Umbilical cord (tissue), 2 donors: ENCODE results near the gene NXPH1. TPM values are rescaled to one million over a fixed set of nuclear protein-coding genes. Genes with fewer than 3 reads are reported as not detected.

Experiments used
- DNase-seq: peaks from one replicate; pipeline ENCODE4 v3.0.0-alpha.2; 2015; ENCODE audit warnings: low spot score
- total RNA-seq: library from RNA; depleted of rRNA; stranded (reverse); fragments of >200 nt; gene quantifications from one replicate; pipeline ENCODE4 v1.2.3, GENCODE V29; 2014; ENCODE audit warnings: low replicate concordance; ENCODE audit not compliant: insufficient read depth

NXPH1 gene
- not detected for total RNA-seq

DNA sequence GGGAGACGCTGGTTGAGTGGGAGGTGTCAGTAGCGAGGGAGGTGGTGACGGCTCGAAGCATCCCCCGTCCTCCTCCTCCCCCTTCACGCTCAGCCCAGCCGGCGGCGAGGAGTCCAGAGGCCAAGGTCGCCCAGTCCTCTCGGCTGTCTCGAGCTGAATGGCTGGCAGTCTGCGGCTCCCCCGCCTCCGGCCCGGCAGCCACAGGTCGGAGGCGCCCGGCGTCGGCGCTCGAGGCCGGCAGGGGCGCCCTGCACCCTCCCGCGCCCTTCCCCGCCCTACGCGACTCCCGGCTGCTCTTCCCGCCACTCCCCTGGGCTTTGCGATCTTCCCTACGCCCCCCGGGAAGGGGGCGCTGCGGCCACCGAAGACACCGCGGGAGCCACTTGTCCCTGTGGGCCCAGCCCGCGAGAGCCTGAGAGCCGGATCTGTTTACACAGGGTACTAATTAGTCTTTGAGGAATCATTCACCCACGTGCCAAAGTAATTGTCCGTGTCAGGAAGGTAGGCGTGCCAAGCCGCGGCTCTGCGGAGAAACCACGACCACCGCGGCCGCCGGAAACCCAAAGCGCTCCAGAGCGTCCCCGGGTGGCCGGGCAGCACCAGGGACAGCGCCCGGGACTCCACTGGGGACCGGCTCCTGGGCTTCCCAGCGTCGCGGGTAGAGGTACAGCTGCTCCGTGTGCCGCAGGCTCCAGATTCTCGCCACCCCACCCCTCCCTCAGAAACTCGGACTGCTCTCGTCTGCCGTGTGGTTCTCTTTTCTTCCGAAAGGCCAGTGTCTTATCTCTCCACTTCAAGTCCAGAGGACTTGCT is at the start of gene NXPH1:
Gene NXPH1, plus strand, starts transcription at position 133 of the 813 bp plus-strand sequence.
- DNase-seq = peak; percentile 9

DNA sequence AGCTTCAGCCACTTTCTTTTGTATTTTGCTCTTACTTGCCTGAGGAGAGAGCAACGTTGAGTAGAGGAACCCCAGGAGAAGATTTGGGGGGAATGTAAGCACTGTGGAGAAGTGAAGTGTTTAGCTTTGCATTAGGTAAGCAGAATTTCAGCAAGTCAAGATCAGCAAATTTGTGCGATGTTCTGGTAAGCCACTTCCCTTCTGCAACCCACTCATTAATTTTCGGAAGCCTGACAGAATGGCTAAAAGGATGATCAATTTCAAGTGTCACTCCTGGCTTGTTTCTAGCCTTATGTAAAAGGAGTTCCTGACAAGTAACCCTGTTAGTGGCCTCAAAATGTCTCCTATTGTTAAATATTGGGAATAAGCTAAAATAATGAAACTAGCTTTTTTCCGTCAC is 48.5 kb upstream of the NXPH1 start:
- DNase-seq = no peak

DNA sequence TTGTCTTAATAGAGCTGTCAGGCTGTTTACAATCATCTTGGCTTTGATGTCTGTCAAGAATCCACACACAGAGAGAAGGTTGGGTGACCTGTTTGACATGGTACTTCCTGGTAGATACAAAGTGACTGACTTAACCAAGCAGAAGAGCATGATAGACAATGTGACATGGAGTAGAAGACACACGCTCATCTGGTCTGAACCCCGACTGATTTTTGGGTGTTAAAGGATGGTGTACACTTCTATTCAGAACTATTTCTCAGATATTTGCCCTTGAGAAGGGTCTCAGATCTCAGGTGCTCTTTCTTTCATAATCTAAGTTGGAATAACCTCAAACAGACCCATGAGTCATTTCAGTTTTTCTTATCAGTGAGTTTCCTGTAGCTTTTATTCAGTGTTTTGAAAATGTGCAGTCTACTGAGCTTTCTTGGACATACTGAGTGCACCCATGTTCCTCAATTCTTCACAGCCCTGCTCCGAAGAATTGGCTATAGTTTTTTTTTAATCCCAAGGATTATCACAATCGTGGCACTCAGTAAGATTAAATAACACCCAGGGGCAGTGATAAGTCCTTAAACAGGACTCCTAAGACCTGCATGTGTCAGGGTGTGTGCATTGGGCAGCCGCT is 46.4 kb upstream of the NXPH1 start:
- DNase-seq = peak; percentile 16

DNA sequence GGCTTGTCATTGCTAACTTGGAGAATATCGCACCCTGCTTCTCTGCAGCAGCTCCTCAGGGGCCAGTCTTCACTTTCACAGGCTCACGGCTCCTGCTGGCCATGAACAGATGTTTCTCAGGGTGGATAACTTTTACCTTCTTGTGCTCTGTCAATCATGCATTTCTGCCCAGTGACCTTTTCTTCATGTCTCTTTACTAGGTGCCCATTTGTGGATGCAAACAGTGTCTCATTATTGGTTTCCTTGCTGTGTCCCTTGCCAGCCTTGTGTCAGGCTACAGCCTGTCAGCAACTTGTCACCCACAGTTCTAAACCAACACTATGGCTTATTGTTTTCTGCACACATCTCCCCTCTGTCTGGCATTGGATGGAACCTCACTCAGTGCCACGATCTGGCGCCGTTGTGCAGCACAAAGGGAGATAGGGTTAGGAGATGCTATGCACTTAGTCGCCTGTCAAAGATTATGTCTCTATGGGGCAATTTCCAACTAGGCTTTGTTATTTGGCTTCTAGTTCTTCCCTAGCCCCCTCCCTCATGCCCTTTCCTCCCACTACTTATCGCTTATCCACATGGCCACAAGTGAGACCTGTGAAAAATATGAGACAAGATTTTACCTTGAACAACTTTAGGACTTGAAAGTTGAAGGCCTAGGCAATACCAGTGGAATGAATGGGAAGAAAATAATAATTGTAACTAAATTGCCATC is 45.7 kb upstream of the NXPH1 start:
- no peak for DNase-seq

DNA sequence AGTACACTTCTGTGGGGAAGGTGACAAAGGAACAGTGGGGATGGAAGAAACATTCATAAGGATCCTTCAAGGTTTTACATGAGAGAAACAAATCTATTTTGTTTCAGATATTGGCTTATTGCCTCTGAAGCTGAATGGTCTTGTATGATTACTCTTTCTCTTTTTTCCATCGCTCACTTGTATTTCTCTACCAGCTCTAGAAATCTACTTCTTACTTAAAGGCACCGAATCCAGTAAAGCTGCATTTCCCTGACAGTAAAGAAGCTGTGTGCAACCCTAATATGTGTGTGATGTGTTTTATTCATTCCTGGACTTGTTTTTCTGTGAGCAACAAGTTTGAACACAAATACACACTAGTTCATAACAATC is 45.2 kb upstream of the NXPH1 start:
- no peak for DNase-seq

DNA sequence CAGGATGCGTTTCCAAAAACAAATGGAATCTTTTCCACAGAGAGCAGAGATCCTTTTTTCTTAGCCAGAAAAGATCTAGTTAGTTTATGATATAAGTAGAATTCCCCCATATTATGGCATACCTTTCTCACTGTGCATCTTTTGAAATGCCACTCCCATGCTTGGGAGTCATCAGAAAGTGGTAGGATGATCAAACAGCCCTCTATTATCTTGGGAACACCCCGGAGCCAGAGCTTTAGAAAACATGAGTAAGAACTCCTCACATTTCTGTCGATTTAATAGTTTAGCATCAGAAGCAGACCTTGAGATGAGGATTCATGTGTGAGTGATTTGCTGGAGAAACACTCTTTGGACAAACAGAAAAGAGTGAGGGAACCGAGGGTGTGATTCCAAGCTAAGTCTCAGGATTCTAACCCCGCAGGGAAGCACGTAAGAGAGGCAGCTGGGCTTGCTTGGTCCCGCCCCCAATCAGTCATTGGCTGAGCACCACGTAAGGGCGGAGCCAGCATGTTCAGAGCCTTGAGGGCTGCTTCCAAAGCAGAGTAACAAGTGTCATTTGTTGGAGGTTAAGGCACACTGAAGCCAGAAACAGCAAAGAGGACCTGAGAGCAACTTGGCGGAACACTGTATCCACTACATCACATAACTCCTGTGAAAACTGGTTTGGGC is 43.7 kb upstream of the NXPH1 start:
- DNase-seq = peak; percentile 18

DNA sequence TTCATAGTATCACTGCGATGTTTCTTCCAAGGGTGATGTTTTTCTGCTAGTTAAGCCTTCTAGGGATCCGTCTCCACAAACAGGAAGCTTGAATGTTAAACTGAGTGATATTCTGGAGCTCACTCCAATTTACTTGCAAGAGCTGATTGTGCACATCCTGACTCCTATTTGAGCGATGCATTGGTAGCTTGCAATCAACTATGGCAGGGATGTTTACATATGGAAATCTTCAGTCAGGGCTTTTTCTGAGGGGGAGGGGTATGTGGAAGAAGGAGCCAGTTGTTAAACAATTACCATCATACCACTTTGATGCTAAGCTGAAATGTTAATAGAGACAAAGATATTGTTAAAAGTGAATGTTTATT is 43.2 kb upstream of the NXPH1 start:
- DNase-seq = no peak

DNA sequence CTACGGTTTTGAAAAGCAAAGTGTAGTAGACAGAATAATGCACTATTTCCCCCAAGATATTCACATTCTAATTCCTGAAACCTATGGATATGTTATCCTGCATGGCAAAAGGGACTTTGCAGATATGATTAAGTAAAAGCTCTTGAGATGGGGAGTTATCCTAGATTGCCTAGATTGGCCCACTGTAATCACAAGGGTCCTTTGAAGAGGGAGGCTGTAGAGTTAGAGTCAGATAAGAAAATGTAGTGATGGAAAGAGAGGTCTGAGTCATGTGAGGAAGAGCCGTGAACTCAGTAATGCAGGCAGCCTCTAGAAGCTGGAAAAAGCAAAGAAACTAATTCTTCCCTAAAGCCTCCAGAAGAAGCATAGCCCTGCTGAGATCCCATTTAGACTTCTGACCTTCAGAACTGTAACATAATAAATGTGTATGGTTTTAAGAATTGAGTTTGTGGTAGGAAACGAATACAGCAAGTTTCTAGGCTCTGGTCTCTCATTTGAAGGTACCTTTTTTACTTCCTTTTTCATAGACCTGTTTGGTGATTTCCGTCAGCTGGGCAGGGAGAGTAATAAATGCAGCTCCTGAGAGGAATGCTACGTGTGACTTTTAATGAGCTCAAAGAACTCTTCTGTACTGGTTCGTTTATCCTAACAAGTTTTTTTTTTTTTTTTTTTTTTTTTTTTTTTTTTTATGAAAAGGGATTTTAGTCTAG is 41.9 kb upstream of the NXPH1 start:
- peak; percentile 94 for DNase-seq

DNA sequence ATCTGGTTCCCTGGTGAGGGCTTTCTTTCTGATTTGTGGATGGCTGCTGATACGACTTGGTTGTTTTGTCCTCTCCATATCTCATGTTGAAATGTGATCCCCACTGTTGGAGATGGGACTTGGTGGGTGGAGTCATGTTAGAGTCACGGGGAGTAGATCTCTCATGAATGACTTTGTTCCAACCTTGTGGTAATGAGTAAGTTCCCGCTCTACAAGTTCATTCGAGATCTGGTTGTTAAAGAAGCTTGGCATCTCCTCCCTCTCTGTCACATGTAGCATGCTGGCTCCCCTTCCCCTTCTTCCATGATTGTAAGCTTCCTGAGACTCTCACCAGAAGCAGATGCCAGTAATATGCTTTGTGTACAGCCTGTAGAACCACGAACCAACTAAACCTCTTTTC is 37.1 kb upstream of the NXPH1 start:
- DNase-seq = no peak

DNA sequence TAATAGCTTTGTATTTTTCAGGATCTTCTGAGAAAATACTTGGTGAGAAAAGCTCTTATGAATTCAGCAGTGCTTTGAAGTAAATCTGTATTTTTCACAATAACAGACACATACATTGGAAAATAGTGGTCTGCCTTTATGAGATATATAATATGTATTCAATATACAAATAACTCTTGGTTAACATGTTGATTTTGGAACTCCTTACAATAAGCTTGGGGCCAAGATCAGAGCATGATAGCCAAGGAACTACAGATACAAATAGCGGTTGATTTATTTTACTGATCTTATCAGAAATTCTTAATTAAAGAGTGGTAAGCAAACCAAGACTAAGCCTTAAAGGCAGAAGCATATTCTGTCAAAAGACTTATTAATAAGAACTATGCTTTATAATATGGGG is 24.5 kb upstream of the NXPH1 start:
- DNase-seq = no peak

DNA sequence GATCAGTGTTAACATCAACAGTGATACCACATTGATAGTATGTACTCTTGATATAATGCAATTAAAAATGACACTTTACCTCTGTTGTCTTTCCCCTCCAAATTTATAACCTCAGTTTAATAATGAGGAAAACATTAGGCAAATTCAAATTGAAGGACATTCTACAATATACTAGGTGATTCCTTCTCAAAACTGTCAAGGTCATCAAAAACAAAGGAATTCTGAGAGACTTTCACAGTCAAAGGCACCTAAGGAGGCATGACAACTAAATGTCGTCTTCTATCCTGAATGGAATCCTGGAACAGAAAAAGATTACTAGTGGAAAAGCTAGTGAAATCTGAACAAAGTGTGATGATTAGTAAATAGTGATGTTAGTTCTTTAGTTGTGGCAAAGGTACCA is 22.3 kb upstream of the NXPH1 start:
- DNase-seq = no peak

DNA sequence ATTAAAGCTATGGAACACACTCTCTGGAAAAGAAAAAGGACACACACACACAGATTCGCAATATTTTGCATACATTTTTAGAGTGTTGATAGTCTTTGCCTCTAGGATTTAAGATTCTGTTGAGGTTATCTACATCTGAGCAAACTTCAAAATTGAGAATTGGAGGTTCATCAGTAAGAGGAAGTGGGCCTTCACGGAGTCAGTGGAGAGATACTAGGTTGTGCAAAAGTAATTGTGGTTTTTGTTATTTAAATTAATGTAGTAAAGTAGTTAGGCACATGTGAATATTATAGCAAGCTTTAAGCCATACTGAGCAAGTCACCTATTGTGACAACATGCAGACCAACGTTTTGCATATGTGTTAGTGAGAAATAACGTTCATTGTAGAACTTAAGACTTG is 19.8 kb upstream of the NXPH1 start:
- no peak for DNase-seq

DNA sequence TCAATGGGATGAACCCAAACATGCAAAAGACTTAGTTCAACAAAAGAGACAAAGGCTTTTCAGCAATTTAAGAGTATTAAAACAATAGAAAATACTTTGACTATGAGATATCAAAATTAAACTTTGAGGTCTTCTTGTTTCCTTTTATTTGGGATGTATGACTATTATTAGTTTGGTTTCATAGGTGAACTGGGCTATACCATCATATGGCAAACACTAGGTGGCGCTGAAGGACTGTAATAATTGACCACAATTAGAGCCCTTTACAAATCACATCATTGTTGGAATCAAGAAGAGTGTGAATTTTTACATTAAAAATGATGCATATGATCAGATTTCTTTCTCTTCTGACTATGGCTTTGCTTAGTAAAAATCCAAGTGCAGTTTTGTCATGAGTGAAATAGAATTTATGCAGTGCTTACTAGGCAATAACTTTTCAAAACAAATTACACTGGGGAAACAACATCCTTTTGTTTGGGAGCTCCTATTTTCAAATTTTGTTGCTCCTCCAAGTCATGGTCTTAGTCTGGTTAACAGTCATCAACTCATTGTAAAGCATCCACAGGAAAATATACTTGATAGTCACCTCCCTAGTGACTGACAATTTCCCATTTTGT is 14.7 kb upstream of the NXPH1 start:
- DNase-seq = peak; percentile 59

DNA sequence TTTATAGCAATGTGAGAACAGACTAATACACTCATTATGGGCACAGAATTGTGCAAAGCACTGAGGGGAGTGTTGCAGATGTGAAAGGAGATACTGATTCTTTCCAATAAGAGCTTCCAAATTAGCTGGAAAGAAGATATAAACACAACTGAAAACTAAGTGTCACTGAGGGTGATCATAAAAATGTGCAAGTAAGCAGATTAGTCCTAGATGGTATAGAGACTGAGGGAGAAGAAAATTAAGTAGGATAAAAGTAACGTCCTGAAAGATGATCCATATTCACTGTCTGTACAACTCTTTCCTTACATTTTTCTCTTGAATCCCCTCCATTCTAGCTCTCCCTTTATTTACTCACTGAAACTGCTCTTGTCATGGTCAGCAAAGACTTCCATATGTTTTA is 11.2 kb upstream of the NXPH1 start:
- DNase-seq = no peak

DNA sequence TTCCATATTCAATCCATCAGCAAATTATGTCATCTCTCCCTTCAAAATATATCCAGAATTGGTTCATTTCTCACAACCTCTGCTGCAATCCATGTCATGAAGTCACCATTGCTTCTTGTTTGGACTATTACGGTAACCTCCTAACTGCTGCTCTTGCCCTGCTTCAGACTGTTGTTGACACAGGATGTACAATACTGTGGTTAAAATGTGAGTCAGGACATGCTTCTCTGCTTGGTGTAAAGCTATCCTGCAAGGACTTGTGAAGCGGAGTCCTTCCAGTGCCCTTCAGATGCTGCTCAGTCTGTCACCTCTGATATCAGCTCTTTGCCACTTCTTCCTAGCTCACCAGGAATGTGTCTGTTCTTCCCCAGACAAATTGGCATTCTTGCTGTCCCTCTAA is 10.4 kb upstream of the NXPH1 start:
- no peak for DNase-seq

DNA sequence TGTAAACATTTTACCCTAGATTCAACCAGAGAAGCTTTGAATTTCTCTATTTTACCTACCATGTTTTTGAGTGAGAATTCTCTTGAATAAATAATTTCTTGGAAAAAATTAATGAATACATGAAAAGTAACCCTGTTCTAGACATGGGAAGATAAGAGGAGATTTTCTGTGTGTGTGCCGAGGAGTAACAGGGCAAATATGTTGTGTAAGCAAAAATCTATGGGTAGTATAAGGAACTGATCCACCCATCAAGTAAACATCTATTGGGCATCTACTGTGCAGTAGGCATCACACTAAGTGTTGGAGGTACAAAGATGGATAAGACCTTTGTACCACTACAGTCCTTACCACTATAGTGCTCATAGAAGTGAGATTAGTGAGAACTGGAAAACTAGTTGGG is 8.2 kb upstream of the NXPH1 start:
- no peak for DNase-seq

DNA sequence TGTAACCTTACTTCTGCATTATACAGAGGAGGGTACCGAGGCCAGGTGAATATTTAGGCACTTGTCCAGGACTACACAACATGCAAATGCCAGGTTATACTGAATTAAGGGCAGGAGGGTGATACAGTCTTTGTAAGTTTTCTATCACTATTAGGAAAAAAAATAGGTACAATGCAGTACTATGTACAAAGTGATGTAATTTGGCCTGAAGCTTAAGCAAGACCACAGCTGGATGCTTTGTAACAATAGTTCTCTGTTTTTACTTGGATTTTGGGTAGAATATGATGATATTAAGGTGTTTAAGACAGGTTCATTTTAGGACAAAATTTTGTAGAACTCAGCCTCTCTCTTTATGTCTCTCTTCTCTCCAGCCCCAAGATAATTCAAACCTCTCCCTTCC is 2.8 kb upstream of the NXPH1 start:
- no peak for DNase-seq

DNA sequence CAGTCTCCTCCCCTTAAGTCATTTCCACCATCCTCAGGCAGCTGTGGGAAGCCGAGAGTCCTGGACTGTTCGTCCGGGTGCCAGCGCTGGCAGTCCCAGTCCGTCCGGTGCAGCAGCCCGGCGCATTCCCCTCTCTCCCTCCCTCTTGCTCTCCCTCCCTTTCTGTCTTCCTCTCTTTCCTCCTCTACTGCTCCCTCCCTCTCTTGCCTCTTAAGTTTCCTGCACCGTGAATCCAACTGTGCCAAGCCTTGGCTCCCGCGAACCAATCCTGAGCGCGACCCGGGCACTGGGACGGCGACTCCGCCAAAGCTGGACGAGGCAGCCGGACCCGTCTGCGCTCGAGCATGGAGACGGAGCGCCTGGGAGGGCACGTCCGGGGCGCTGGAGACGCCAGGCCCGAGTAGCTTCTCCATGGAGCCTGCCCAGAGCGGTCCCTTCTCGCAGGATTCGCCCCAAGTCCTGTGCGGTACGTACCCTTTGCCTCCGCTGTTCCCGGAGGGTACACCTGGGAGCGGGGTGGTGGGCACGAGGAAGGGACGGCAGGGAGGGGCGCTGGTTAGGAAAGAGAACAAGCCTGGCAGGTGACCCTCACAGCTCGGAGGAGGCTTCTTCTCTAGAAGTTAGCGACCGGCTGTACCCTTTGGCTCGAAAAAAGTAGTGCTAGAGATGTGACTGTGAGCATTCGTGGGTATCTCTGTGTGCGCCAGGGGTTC is 1.0 kb downstream of the NXPH1 start:
- DNase-seq = no peak

DNA sequence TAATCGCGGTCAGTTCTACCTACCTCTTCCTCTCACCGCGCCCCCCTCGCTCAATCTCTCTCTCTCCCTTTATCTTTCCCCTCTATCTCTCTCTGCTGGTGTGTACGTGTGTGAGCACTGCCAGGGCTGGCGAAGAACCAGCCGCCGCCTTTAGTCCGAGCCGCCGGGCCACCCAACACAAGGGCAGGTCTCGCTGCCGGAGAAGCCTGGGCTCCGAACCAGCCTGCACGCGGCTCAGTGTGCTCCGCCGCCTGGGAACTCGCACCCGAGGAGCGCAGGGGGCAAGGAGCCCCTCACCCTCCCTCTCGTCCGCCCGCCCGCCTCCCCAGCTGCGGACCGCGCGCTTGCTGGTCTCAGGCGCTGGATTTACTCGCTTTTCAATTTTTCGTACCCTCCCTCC is 1.7 kb downstream of the NXPH1 start:
- DNase-seq = no peak
